ENCODE results near the gene WDR70.

WDR70 gene

DNA sequence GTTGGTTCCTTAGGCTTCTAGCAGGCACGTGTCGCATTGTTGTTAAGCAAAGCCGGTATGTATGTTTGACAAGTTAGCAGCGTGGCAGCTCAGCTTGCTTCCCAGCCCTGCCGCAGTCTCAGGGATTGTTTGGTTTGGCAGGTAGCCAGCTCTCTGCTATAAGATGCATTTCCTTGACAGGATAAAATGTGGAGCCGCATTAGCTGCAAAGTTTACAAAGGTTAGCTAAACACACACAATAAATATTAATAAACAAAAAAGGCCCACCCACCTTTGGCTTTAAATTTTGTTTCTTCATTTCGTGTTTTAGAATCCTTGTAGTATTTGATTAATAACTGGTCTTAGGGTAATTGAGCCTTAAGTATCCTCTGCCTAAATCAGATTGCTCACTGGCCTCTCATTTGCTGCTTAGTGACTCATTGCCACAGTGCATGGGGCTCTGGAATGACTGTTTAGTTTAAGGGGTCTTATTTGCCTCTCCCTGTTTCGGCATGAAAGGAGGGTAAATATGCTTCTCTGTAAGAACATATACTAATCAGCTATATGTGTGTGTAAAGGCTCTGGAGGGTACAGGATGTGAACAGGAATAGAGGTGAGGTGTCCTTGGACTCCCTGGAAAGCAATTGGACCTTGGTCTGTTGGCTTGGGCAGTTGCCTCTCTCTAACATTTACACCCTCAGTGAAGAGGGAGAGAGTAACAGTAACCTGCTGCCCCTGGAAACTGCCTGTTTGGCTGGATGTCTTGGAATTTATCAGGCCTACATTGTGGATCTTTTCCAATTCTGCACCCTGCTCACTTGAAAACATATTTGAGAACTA, 338.7 kb downstream of the WDR70 start:
- in situ Hi-C loops (cut with MboI; ENCODE audit: low sequenced_read_pairs), result no loop called here

DNA sequence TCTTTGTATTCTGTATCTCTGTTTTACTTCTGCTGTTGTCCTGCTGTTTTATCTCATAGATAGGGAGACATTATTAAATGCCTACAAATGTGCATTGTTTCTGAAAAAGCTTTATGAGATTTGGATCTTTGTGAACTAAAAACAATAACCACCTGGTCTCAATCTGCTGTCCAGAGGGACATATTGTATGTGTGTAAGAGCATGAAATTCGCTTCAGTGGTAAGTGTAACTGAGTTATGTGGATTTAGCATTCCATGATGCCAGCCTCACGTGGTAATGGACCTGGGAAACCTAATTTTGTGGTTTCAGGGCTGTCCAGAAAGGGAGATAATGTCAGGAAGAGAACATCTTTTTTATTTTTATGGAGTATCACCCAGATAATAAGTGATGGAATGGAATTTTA, 341.4 kb downstream of the WDR70 start:
- in situ Hi-C loops (cut with MboI; ENCODE audit: low sequenced_read_pairs), result no loop called here

DNA sequence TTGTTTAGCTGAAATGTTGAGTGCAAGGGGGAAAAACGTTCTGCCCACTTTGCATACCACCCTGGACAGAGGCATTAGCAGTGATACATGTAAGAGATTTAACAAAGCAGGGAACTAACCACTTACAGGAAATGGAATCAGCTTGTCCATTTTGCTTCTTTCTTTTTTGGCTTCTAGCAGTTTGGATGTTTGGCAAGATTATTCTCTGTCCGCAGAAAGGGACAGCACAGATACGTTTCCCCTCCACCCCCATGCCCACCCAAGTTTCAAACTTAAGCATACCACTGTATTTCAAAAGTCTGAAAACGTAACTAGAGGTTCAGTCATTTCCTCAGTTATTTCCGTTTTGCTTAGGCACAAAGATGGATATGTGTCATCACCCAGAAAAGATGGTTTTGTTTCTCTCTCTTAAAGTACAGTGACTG, 342.3 kb downstream of the WDR70 start:
- in situ Hi-C loops (cut with MboI; ENCODE audit: low sequenced_read_pairs), result no loop called here

DNA sequence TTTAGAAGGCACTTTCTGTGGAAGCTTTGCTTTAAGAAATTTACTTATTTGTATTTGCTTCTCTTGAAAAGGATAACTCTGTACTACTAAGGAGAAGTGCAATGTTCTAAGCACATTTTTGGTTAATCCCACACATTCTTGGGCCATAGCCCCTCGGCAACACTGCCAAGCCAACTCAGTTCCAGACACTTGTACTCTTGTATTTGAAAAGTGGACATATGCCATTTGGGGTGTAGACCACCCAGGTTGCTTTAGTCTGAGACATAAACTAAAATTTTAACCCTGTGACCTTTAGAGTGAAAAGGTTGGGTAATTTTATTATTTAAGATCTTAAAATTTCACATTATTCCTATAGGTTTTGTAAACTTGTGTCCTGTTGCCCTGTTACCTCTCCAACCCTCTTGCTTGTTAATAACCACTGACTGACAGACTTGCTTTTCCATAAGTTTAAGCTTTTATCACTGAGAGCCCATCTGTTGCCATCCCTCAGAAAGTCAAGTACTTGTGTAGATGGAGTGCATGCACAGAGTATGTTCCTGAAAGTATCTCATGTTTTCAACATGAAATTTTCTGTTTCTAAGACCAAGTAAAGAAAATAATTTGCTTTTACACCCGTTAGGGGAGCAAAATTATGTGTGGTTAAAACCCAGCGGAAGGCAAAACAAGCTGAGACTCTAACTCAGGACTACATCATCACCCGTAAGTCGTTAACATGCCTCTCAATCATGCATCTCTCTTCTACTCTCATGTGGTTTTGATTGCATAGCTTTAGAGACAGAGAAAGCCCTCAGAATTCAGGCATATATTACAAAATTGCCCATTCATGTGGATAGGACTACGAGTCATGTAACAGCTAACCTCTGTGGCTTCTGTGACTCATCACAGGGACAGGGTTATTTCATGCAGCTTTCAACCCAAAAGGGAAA, 343.4 kb downstream of the WDR70 start:
- in situ Hi-C loops (cut with MboI; ENCODE audit: low sequenced_read_pairs), result no loop called here

DNA sequence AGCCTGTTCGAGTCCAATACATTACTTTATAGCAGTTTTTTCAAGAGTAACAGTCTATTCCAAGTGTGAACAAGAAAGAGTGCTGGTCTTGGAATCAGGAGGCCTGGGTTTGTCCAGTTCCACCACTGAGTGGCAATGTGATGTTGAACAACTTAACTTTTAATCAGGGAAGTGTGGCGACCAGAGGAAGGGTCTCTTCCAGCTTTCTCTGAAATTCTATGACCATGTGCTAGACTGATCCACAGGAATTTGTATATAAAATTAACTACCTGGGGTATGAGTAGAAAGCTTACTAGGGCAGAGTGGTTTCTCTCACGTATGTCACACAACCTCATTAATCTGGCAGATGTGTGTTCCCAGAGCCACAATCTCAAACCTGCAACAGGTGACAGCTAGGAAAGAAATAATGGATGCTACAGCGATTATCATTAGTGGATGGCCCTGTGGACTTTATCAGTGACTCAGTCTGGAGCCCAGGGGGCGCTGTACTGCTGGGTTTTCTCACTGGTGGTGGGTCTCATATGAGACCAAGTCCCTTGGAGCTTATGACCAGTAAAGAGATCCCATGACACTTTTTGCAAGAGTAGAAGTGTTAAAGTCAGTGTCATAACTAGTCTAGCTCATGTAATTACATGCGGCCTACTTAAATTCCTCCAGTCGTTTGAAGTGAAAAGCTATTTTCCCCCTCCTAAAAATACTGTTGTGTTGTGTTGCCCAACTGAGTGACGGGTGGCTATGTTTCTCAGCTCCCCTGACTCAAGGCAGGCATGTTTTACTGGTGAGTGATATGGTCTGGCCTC, 344.2 kb downstream of the WDR70 start:
- in situ Hi-C loops (cut with MboI; ENCODE audit: low sequenced_read_pairs), result no loop called here

DNA sequence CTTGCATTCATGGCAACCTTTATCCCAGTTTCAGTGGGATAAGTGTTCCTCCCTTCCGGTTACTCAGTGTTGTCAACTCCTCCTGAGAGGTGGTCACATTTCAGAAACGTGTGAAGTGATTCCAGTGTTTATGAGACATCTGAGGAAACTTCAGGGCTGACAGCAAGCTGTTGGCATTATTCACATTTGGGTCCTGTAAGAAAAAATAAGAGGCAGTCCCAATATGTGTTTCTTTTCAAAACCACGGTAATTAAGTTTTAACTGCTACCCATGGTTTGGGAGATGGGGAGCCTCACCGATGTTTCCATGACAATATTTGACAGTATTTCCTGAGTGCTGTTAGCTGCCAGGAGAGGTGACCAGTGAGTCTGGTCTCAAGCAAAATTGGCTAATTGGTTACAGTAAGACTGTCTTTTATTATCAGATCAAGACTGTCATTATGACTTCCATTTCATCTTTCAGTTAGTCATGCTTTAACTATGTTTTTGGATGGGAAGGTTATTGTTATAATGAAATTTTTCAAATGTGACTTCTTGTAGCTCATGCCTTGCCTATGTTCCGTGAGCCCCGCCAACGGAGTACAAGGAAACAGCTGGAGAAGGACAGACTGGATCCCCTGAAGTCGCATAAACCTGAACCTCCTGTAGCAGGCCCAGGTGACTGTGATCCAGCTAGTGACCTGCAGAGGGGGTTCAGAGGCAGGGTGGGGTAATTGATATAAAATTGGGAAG, 345.4 kb downstream of the WDR70 start:
- in situ Hi-C loops (cut with MboI; ENCODE audit: low sequenced_read_pairs), result no loop called here

DNA sequence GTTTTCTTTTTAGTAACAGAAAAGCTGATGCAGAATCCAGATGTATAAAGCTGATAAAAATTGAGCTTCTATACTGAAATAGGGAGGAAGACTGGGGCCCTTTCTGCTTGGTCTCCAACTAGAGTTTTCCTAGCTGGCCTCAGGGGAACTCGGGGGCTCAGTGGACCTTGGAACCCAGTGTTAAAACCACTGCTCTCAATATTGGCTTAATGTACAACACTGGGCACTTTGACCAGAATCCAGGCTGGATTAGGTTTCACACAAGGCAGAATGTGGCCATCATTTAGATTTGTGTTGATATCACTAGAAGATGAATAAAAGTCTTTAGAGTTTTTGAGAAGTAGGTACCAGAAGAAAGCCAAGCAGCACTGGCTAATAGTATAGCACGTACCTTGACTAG, 346.1 kb downstream of the WDR70 start:
- in situ Hi-C loops (cut with MboI; ENCODE audit: low sequenced_read_pairs), result no loop called here

DNA sequence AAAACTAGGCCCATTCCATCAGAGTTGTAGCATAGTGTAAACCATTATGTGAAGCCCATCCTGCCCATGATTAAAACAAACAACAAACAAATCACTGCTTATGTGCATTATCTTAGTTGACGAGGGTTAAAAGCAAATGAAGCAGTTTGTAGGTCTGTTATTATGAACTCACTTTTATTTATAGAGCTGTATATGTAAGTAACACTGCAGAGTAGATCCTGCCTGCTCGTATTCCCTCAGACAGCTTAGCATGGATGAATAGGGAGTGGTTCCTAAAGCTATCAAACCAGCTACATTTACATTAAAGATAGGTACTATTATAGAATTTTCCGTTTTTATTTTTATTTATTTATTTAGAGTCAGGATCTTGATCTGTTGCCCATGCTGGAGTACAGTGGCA, 348.1 kb downstream of the WDR70 start:
- in situ Hi-C loops (cut with MboI; ENCODE audit: low sequenced_read_pairs), result no loop called here

DNA sequence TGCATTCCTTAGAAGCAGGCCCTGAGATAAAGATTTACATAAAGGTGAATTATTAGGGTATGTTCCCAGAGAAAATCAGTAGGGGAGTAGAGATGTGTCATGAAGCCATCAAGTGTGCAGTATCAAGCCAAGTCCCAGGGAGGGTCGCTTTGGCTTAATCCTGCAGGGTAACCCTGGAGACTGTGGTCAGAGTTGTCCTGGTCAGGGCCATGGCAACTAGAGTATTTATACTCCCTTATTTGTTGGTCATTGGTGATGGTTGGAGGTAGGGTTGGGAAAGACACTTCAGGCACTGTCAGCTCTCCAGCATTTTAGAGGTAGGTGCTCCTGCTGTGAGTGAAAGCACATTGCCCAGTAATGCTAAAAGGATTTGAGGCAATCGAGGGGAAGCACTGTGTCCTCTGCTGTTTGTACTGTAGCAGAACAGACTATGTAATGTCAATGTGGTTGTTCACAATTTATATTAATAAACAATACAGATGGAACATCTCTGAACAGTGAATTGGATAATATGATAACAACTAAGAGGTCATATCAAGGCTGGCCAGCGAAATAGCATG, 351.9 kb downstream of the WDR70 start:
- in situ Hi-C loops (cut with MboI; ENCODE audit: low sequenced_read_pairs), result no loop called here

DNA sequence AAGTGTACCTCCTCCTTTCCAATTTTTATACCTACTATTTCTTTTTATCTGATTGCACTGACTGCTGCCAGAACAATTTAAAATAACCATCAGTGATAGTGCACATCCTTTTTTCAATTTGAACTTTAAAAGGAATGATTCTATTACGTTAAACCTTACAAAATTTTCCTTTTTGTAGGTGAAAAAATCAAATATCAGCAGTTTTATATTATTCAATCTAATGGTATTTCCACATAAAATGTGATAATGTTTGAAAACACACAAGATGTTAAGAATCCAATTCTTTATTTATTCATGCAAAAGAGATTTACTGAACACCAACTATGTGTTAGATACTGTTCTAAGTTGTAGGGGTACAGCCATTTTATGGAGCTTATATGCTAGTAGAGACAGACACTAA, 355.0 kb downstream of the WDR70 start:
- in situ Hi-C loops (cut with MboI; ENCODE audit: low sequenced_read_pairs), result no loop called here

DNA sequence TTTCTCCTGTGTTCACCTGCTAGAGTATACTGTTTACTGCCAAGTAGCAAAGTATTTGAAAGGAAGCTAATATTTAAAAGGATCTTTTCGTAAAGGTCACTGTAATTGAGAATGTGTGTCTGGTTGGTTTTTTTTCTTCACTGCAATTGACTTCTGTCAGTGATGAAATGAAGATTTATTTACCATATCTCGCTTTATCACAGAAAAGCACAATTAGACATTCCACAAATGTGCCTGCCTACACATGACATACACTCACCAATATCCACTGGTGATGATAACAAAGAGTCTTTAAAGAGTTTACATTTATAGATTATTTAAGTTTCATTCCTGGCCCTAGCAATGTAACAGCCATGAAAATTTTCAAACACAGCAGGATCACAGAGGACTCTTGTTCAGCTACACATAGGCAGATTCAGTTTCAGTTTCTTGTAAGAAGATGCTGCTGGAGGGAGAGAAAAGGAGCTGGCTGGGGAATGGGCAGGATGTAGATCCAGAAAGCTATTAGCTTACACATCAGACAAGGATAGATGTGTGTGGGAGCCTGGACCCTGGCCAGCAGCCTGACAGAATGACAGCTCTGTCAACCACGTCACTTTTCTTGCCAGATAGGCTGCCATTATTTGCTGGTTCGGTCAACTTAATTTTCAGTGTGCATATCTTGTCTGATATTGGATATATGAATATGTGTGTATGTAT, 356.7 kb downstream of the WDR70 start:
- in situ Hi-C loops (cut with MboI; ENCODE audit: low sequenced_read_pairs), result no loop called here

DNA sequence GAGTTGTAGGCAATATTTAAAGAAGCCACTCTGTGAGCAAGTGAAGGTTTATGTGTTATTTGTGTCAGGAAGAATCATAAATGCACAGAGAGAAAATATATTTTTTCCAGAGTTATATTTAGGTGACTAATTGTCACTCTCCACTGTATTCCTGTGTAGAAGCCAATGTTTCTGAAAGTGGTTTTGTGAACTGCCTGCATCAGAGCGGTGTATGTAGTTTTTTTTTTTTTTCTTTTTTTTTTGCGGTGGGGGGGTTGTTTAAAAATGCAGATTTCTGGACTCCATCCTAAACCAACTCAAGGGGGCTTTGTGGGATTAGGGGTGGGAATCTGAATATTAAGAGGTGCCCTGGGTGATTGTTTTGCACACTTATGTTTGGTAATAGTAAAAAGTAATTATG, 357.3 kb downstream of the WDR70 start:
- in situ Hi-C loops (cut with MboI; ENCODE audit: low sequenced_read_pairs), result no loop called here

DNA sequence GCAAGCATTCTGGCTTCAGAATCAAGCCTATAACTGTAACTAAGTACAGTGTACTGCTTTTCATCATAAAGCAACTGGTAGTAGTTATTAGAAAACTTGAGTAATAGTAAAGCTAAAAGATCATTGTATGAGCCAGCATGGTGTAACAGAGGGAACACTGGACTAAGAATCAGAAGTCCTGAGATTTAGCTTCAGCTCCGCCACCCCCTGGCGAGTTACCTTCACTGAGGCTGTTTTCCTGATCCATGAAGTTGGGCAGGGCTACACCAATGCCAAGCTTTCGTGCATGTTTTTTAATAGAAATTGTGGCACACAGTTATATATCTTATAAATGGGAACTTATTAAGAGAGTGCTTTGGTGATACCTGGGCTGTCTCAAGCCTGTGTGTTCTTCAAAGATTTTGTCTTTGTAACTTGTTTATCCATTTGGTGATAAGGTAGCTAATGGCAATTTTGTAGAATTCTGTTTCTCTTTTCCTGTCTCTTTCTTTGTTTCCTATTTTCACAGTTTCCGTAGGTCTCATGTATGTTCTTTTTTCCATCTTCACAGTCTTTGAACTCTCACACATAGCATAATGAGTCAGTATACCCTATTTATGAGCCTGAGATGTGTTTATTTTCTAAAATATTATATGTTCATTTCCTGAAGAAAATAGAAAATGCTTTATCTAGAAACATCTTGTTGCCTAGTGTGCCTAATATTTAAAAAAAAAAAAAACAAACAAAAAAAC, 358.4 kb downstream of the WDR70 start:
- in situ Hi-C loops (cut with MboI; ENCODE audit: low sequenced_read_pairs), result no loop called here

DNA sequence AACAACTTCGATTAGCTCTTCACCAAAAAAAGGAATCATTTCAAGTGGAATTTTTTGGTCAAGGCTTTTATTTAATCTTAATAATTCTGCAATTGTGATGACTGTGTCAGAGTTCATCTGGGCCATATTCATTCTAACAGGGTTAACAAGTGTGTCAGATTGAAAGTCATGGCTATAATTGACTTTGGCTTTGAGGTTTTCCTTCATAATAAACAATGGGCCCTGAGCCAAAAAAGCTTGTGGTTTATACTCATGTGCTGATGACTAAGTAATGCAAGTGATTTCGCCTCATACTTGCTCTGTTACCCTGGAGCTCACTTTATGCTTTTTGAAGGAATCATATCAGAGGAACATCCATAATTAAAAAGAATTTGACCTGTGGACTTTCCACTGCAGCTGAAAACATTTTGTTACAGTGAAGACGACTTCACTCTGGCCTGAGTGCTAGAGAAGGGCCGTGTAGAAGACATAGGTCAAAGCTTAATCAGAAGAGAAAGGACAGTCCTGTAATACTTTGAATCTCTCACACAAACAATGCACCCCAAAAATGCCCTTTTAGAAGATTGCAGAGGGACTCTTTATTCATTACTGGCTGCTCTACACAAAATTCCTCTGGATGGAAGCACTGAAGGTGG, 359.1 kb downstream of the WDR70 start:
- in situ Hi-C loops (cut with MboI; ENCODE audit: low sequenced_read_pairs), result no loop called here

DNA sequence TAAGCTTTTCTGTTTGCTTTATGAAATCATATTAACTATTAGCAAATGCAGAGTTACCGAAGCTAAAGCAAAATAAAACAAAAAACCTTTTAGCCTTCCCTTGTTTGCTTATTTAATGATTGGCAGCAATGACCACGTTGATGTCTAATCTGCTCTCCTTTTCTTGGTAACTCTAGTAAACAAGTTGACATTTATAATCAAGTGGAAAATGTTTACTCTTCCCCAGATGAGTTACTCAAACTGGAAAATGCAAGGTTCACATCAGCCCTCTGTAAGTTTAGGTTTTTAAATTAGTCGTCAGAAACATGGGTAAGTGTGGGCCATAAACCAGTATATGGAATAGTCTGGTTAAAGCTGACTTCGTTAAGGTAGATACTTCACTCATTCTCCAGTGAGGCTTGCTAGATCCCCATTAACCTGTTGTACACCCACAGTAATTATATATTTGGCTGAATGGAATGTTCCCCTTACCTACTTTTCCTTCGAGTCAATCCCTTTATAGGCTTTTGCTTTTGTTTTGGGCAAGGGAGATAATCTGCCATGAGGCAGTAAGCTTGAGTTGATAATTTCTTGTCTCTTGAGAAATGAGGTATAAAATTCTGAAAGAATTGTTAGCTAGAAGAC, 359.9 kb downstream of the WDR70 start:
- in situ Hi-C loops (cut with MboI; ENCODE audit: low sequenced_read_pairs), result no loop called here

DNA sequence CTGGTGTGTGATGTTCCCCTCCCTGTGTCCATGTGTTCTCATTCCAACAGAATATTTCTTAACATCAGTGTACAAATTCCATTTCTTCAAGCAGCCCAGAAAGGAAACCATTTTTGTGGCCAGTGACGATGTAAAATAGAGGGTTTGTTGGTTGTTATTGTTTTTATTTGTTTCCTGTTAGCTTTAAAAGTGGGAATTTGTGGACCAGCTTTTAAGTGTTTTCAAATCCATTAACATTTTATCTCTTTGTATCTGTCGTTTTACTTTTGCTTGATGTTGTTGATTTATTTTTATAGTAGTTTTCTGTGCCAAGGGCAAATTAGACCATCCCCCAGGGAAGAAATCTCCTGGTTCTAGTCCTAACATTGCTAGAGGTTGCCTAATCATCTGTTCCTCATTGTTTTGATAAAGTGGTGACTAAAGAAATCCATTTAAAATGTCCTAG, 360.7 kb downstream of the WDR70 start:
- in situ Hi-C loops (cut with MboI; ENCODE audit: low sequenced_read_pairs), result no loop called here

DNA sequence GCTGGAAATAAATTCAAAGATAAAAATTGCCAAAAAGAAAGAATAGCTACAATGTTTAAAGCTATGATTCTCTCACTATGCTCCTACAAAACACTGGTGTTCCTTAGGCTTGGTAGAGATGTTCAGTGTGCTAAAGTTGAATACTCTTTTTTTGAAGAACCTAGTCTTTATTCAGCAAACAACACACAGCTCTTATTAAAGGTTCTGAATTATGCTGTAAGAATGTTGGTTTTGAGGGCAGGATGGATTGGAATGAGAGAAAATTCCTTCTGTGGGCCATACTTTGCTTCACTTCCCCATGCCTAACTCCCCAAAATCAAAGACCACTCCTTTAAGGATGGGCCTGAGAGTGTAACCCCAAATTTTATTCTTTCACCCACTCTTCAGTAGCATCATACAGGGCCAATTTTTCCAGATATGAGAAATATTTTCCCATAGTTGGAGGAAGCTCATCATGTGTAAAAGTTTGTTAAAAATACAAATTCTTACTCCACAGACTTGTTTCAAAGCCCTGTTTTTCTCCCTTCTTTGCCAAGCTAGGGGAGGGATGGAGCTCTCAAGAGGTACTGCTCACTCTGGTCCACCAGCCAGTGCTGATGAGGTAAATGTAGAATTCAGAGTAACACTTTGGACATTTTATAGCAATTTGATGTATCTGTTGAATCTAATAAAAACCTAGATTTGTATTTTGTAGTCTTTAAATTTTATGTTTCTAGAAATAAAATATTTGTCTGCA, 361.4 kb downstream of the WDR70 start:
- in situ Hi-C loops (cut with MboI; ENCODE audit: low sequenced_read_pairs), result no loop called here

Data from HL-60/S4 treated with retinoic acid at 250 ng/mL for 4 days and 3 days (cell line).